PC-9 (cell line): Measurements from ENCODE around the gene GTF3C1. TPM values are rescaled to one million over a fixed set of nuclear protein-coding genes. Genes with fewer than 3 reads are reported as not detected.

Experiments
- BruUV-seq: library from RNA; stranded (reverse); fragments of 400-500 nt; replicated peaks from 2 replicates; lab custom pipeline; 2021; lab: Mats Ljungman, UMichigan
- CTCF ChIA-PET: fragments of 300-600 bp; sonication (Branson Sonifier 250); formaldehyde crosslinking; loops from one replicate; lab custom pipeline; 2022; ENCODE audit warnings: antibody characterized with exemption; lab: Charles Lee
- POLR2A ChIA-PET: fragments of 300-600 bp; sonication (Branson Sonifier 250); formaldehyde crosslinking; loops from one replicate; lab custom pipeline; 2022; ENCODE audit warnings: antibody characterized with exemption; ENCODE audit not compliant: unreplicated experiment; lab: Charles Lee
- DNase-seq, 2 experiments: peaks; one replicate each; pipeline versions ENCODE4 v3.0.0 to v3.0.0-alpha.2; 2015 to 2022; ENCODE audit warnings: mixed read lengths in 1 of 2
- H2AFZ ChIP-seq: fragments of 200-600 bp; sonication (generic); 2 replicates; pipeline ENCODE4 v1.8.1; 2017; ENCODE audit warnings: antibody characterized with exemption
- H3F3A ChIP-seq: fragments of 200-600 bp; sonication (generic); 2 replicates; pipeline ENCODE4 v1.8.1; 2017; ENCODE audit warnings: antibody characterized with exemption, mild to moderate bottlenecking, low read depth; ENCODE audit not compliant: insufficient read depth
- H3K27ac ChIP-seq: fragments of 200-600 bp; sonication (generic); 2 replicates; pipeline ENCODE4 v1.6.1; 2016; ENCODE audit warnings: mixed run types
- H3K27me3 ChIP-seq: fragments of 200-600 bp; sonication (generic); 2 replicates; pipeline ENCODE4 v1.6.1; 2016; ENCODE audit warnings: low read depth, mixed run types; ENCODE audit not compliant: insufficient read depth
- H3K36me3 ChIP-seq: fragments of 200-600 bp; sonication (generic); 2 replicates; pipeline ENCODE4 v1.6.1; 2016; ENCODE audit warnings: low read depth, mixed run types
- H3K4me1 ChIP-seq: fragments of 200-600 bp; sonication (generic); replicated peaks from 2 replicates; pipeline ENCODE4 v1.6.1; 2016; ENCODE audit warnings: mixed run types; ENCODE audit not compliant: insufficient read depth
- H3K4me2 ChIP-seq: fragments of 200-600 bp; sonication (generic); 2 replicates; pipeline ENCODE4 v1.6.1; 2017; ENCODE audit warnings: mixed run types
- H3K4me3 ChIP-seq: fragments of 200-600 bp; sonication (generic); 2 replicates; pipeline ENCODE4 v1.6.1; 2016; ENCODE audit warnings: mixed run types
- H3K79me2 ChIP-seq: fragments of 200-600 bp; sonication (generic); 2 replicates; pipeline ENCODE4 v1.6.1; 2017; ENCODE audit warnings: low read depth, mixed run types
- H3K9me2 ChIP-seq: fragments of 200-600 bp; sonication (generic); 2 replicates; pipeline ENCODE4 v1.8.1; 2017; ENCODE audit warnings: mild to moderate bottlenecking; ENCODE audit not compliant: insufficient read depth
- H3K9me3 ChIP-seq: fragments of 200-600 bp; sonication (generic); 2 replicates; pipeline ENCODE4 v1.8.1; 2016; ENCODE audit warnings: low read depth; ENCODE audit not compliant: insufficient read depth
- H4K20me1 ChIP-seq: fragments of 200-600 bp; sonication (generic); 2 replicates; pipeline ENCODE4 v1.8.1; 2017; ENCODE audit not compliant: insufficient read depth
- EZH2 ChIP-seq: fragments of 200-600 bp; sonication (generic); IDR thresholded peaks from 2 replicates; pipeline ENCODE4 v1.8.0; 2017; ENCODE audit warnings: antibody characterized with exemption, low read depth
- intact Hi-C: fragments of 100-400 bp; cut with micrococcal nuclease; formaldehyde crosslinking; loops from one replicate; pipeline ENCODE4 v1.10.0; 2022; ENCODE audit not compliant: unreplicated experiment
- total RNA-seq: library from RNA; stranded (reverse); gene quantifications from 2 replicates; pipeline ENCODE4 v1.2.3, GENCODE V29; 2021
- TF ChIP-seq, protein P1 (sequence below): fragments of 200-600 bp; sonication (generic); conservative IDR thresholded peaks from 2 replicates; pipeline ENCODE4 v1.6.1; 2017; ENCODE audit warnings: mixed run types, antibody characterized with exemption, mild to moderate bottlenecking, moderate library complexity

Gene GTF3C1
- total RNA-seq, 1 experiment from 2014 or later: 118 TPM

DNA sequence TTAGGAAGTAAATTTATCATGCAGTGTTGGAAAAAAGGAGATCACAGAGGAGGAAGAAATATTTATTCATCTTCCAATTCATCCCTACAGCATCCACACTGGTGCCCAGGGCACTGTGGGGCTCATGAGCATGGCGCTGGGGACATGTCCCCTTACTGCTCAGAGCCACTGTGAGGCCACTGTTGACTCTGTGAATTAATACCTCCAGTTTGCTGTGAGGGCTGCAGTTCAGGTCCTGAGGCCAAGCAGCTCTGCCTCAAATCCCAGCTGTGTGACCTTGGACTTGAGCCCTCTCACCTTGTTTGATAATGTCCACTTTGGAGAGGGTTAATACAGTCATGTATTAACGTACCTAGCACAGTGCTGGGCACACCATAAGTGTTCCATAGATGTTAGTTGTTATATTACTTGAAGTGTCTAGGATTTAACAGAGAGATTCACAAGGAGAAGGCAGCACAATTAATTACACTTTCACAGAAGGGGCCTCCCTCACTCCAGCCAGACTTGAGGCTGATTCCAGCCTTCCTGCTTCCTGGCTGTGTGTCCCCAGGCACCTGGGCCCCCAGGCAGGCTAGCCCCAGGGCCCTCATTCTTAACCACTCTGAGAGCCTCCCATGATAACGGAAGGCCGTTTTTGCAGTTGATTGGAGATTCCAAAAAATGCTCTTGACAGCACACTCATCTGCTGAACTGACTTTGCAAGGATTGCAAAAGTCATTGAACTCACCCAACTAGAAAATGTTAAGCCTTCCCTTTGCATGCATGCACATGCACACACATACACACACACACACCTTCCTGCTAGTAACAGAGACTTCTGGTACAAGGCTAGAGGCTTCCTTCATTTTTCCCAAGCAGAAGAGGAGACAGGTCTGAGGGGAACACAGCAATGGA lies 29.6 kb upstream of the GTF3C1 start:
- intact Hi-C loops: loop anchor here (2.0 kb wide), 1 partner anchor 29 kb away; the partner anchor contains the start of gene KATNIP
- Histone ChIP-seq H4K20me1 (no peaks in the 10 kb centered on the region; the same call in 1 of the 2 replicates), H3K36me3 (peaks cover 16% of the 10 kb centered on the region; the same call in 1 of the 2 replicates), H3K4me3 (no peak overlapping the region), H3F3A (peaks cover 16% of the 10 kb centered on the region), H2AFZ (no peak overlapping the region), H3K27ac (peak overlapping the region; percentile 55), H3K4me1 (peaks cover 24% of the 10 kb centered on the region), H3K4me2 (peak overlapping the region; percentile 43), H3K79me2 (peaks cover 11% of the 10 kb centered on the region), H3K9me2 (no peaks in the 10 kb centered on the region), H3K27me3 (no peaks in the 10 kb centered on the region), H3K9me3 (no peaks in the 10 kb centered on the region)
- no TSS peak for BruUV-seq
- POLR2A ChIA-PET: no interaction called here
- DNase-seq: peak in 1 of 2 experiments; percentile 14
- TF ChIP-seq, protein P1, sequence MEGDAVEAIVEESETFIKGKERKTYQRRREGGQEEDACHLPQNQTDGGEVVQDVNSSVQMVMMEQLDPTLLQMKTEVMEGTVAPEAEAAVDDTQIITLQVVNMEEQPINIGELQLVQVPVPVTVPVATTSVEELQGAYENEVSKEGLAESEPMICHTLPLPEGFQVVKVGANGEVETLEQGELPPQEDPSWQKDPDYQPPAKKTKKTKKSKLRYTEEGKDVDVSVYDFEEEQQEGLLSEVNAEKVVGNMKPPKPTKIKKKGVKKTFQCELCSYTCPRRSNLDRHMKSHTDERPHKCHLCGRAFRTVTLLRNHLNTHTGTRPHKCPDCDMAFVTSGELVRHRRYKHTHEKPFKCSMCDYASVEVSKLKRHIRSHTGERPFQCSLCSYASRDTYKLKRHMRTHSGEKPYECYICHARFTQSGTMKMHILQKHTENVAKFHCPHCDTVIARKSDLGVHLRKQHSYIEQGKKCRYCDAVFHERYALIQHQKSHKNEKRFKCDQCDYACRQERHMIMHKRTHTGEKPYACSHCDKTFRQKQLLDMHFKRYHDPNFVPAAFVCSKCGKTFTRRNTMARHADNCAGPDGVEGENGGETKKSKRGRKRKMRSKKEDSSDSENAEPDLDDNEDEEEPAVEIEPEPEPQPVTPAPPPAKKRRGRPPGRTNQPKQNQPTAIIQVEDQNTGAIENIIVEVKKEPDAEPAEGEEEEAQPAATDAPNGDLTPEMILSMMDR: no peak
- TF ChIP-seq EZH2: no peak
- CTCF ChIA-PET: no interaction called here

DNA sequence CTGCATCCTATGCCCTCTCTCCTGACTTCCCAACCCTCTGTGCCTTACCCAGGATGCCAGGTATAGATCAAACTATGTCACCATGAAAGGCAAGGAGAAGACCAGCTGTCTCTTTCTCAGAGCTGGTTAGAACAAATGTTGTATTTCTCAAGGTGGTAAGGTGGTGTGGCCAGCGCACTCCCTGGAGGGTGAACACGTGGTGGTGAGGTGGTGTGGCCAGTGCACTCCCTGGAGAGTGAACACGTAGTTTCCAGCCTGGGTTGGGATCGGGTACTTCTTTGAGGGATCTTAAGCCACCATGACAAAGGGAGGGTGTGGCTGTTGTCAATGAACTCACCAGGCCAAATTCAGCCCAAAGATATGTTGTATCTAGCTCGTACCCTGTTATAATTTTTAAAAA lies 27.0 kb upstream of the GTF3C1 start:
- Histone ChIP-seq H3K36me3 (peaks cover 10% of the 10 kb centered on the region; the same call in 1 of the 2 replicates), H3K4me3 (no peak overlapping the region), H2AFZ (no peak overlapping the region), H4K20me1 (no peaks in the 10 kb centered on the region), H3K27me3 (no peaks in the 10 kb centered on the region), H3K27ac (no peak overlapping the region), H3K9me2 (no peaks in the 10 kb centered on the region), H3K9me3 (no peaks in the 10 kb centered on the region), H3K4me2 (no peak overlapping the region), H3K79me2 (peaks cover 11% of the 10 kb centered on the region), H3F3A (peaks cover 16% of the 10 kb centered on the region), H3K4me1 (peaks cover 24% of the 10 kb centered on the region)
- ChIA-PET POLR2A (no interaction called here), CTCF (no interaction called here)
- no TSS peak for BruUV-seq
- intact Hi-C loops: no loop called here
- no peak for DNase-seq
- TF ChIP-seq, protein P1: no peak
- TF ChIP-seq EZH2: no peak

DNA sequence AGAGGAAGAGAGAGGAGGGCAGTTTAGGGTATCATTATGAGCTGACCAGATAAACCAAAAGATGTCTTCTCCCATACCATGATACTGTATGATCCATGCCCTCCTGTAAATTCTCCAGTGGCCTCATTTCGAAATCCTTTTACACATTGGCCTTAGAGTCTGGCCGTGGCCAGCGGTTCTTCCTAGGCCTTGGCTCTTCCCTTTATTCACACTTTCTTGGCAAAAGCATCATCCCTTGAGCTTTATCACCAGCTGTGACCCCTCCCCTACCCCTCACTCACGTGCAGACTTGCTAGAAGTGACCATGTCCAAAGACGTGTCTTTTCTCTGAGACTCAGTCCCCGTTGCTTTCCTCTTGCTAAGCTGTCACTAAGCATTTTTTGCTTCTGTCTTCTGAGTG lies 23.0 kb upstream of the GTF3C1 start:
- TF ChIP-seq EZH2: no peak
- TF ChIP-seq, protein P1: no peak
- Histone ChIP-seq H3K4me2 (no peak overlapping the region), H3K27me3 (no peaks in the 10 kb centered on the region), H4K20me1 (peaks cover 6% of the 10 kb centered on the region; the same call in 1 of the 2 replicates), H3K79me2 (peaks cover 11% of the 10 kb centered on the region), H3K4me3 (no peak overlapping the region), H3K27ac (no peak overlapping the region), H2AFZ (no peak overlapping the region), H3K9me3 (no peaks in the 10 kb centered on the region), H3K9me2 (no peaks in the 10 kb centered on the region), H3K4me1 (peaks cover 8% of the 10 kb centered on the region; the same call in 1 of the 2 replicates), H3F3A (peaks cover 2% of the 10 kb centered on the region; the same call in 1 of the 2 replicates), H3K36me3 (peaks cover 12% of the 10 kb centered on the region; the same call in 1 of the 2 replicates)
- intact Hi-C loops: no loop called here
- no TSS peak for BruUV-seq
- ChIA-PET CTCF (no interaction called here), POLR2A (no interaction called here)
- DNase-seq: no peak
